HepG2 (cell line): ENCODE results near the gene VILL. TPM values are rescaled to one million over a fixed set of nuclear protein-coding genes. Genes with fewer than 3 reads are reported as not detected.
A peak's percentile ranks its signal among the peaks of the same experiment; 100 is the strongest.

Experiments
- BORCS8-MEF2B ChIP-seq: sonication (generic); formaldehyde crosslinking; IDR thresholded peaks from 2 replicates; pipeline ENCODE4 v1.8.0; 2022; ENCODE audit warnings: mild to moderate bottlenecking, missing genetic modification reagents
- ELK4 ChIP-seq: sonication (generic); formaldehyde crosslinking; IDR thresholded peaks from 2 replicates; pipeline ENCODE4 v1.9.0; 2021; ENCODE audit warnings: missing genetic modification reagents, borderline replicate concordance
- HNF1A ChIP-seq, 2 experiments: sonication (generic) in 1 of 2; formaldehyde crosslinking in 1 of 2; IDR thresholded peaks; 2 replicates each; pipeline versions ENCODE4 v1.4.0 to v1.6.1; 2016 to 2020; ENCODE audit warnings: borderline replicate concordance in 1 of 2, low read depth in 1 of 2, mild to moderate bottlenecking in 1 of 2, missing genetic modification reagents in 1 of 2
- HOXD1 ChIP-seq: sonication (generic); formaldehyde crosslinking; IDR thresholded peaks from 2 replicates; pipeline ENCODE4 v1.5.0; 2020; ENCODE audit warnings: missing genetic modification reagents
- IKZF1 ChIP-seq: fragments of 450-650 bp; IDR thresholded peaks from 2 replicates; pipeline ENCODE4 v1.7.1; 2016
- KDM2A ChIP-seq: sonication (generic); formaldehyde crosslinking; IDR thresholded peaks from 2 replicates; pipeline ENCODE4 v1.4.0; 2020; ENCODE audit warnings: low read depth, missing genetic modification reagents, borderline replicate concordance
- KDM6A ChIP-seq: IDR thresholded peaks from 2 replicates; pipeline ENCODE4 v1.6.1; 2016; ENCODE audit warnings: low read depth
- MED1 ChIP-seq: sonication (generic); formaldehyde crosslinking; IDR thresholded peaks from 2 replicates; pipeline ENCODE4 v1.4.0; 2020; ENCODE audit warnings: missing genetic modification reagents
- NCOA2 ChIP-seq: sonication (generic); formaldehyde crosslinking; IDR thresholded peaks from 2 replicates; pipeline ENCODE4 v1.8.0; 2022; ENCODE audit warnings: inconsistent platforms
- NFIC ChIP-seq: IDR thresholded peaks from 2 replicates; pipeline ENCODE4 v1.6.1; 2012; ENCODE audit warnings: mild to moderate bottlenecking, low read length, inconsistent platforms
- NONO ChIP-seq, 2 experiments: fragments of 450-650 bp in 1 of 2; sonication (generic) in 1 of 2; formaldehyde crosslinking in 1 of 2; IDR thresholded peaks in 1 of 2; conservative IDR thresholded peaks in 1 of 2; 2 replicates each; pipeline versions ENCODE4 v1.6.1 to v1.8.0; 2017 to 2022; ENCODE audit warnings: mild to moderate bottlenecking in 1 of 2, missing genetic modification reagents in 1 of 2, moderate library complexity in 1 of 2
- RBM22 ChIP-seq: fragments of 200-400 bp; formaldehyde crosslinking; optimal IDR thresholded peaks from 2 replicates; pipeline ENCODE3; 2017; ENCODE audit warnings: mild to moderate bottlenecking, low read length, moderate library complexity
- REST ChIP-seq, 2 experiments: IDR thresholded peaks; 2 replicates each; pipeline ENCODE4 v1.6.1; 2011 to 2012; ENCODE audit warnings: low read length in 2 of 2, borderline replicate concordance in 1 of 2, low read depth in 1 of 2, mild to moderate bottlenecking in 1 of 2, moderate library complexity in 1 of 2
- SOX6 ChIP-seq, 2 experiments: fragments of 450-650 bp in 1 of 2; sonication (generic) in 1 of 2; formaldehyde crosslinking in 1 of 2; IDR thresholded peaks; 2 replicates each; pipeline versions ENCODE4 v1.4.0 to v1.6.1; 2017 to 2020; ENCODE audit warnings: antibody characterized with exemption in 1 of 2, mild to moderate bottlenecking in 1 of 2, missing genetic modification reagents in 1 of 2
- ZNF234 ChIP-seq: sonication (generic); formaldehyde crosslinking; conservative IDR thresholded peaks from 2 replicates; pipeline ENCODE4 v1.5.1; 2020; ENCODE audit warnings: mild to moderate bottlenecking, missing genetic modification reagents
- ZNF280B ChIP-seq: sonication (generic); formaldehyde crosslinking; IDR thresholded peaks from 2 replicates; pipeline ENCODE4 v1.5.0; 2020; ENCODE audit warnings: missing genetic modification reagents, mild to moderate bottlenecking, borderline replicate concordance
- ZNF431 ChIP-seq: sonication (generic); formaldehyde crosslinking; IDR thresholded peaks from 2 replicates; pipeline ENCODE4 v1.9.0; 2022; ENCODE audit warnings: missing genetic modification reagents, low read depth, mild to moderate bottlenecking, borderline replicate concordance
- ZNF652 ChIP-seq: IDR thresholded peaks from 2 replicates; pipeline ENCODE4 v1.6.1; 2016; ENCODE audit warnings: low read depth, borderline replicate concordance
- ZNF75D ChIP-seq: sonication (generic); formaldehyde crosslinking; IDR thresholded peaks from 2 replicates; pipeline ENCODE4 v1.8.1; 2023; ENCODE audit warnings: missing genetic modification reagents, mild to moderate bottlenecking, borderline replicate concordance
- polyA plus RNA-seq, 8 experiments: library from polyadenylated mRNA; depleted of rRNA in 3 of 8; stranded (reverse) in 7 of 8; unstranded in 1 of 8; fragments of >200 nt; fragmentation: Illumina TruSeq in 4 of 8; extraction: Trizol in 4 of 8; gene quantifications; 2 replicates each; pipeline versions ENCODE4 v1.2.1 to v1.2.3, GENCODE V29; 2011 to 2016; ENCODE audit warnings: low read depth in 4 of 8, missing spikeins in 1 of 8, mixed read lengths in 1 of 8; ENCODE audit not compliant: insufficient read depth in 1 of 8
- total RNA-seq, 5 experiments: library from RNA; depleted of rRNA; stranded (reverse); fragments of >200 nt; fragmentation: Illumina TruSeq; extraction: Trizol; gene quantifications; 2 replicates each; pipeline ENCODE4 v1.2.3, GENCODE V29; 2016; ENCODE audit warnings: low read depth in 1 of 5

VILL gene
- total and polyA plus RNA-seq, 2 of the 13 experiments (the other 11 are each of a cell fraction or from before 2014, with no cell fraction given) = 3.2 to 5.3 TPM

- TF ChIP-seq NCOA2 (CRISPR knock-in tag) = no peak
- TF ChIP-seq RBM22 = peak; percentile 50
- no peak for TF ChIP-seq ZNF652 (CRISPR knock-in tag)
- TF ChIP-seq HOXD1 (CRISPR knock-in tag) = no peak
- TF ChIP-seq ZNF280B (CRISPR knock-in tag) = no peak
- TF ChIP-seq REST (IDR thresholded peaks at IDR 0.05; ENCODE audit: borderline replicate concordance in 1 of 2, low read depth in 1 of 2, low read length in 2 of 2) = no peak
- peak; percentile 37; the same call in 1 of the 2 replicates for TF ChIP-seq MED1 (CRISPR knock-in tag)
- TF ChIP-seq ELK4 (CRISPR knock-in tag) = no peak
- TF ChIP-seq SOX6 (IDR thresholded peaks at IDR 0.05) = no peak
- 0 out of 2 replicates have a peak, but pooled peaks have one; percentile 16 for TF ChIP-seq SOX6 (CRISPR knock-in tag; IDR thresholded peaks at IDR 0.05)
- no peak for TF ChIP-seq IKZF1
- 0 out of 2 replicates have a peak, but pooled peaks have one; percentile 14 for TF ChIP-seq KDM6A (CRISPR knock-in tag)
- no peak for TF ChIP-seq NONO (IDR thresholded peaks at IDR 0.05)
- no peak for TF ChIP-seq NONO (CRISPR knock-in tag; conservative IDR thresholded peaks at IDR 0.05)
- no peak for TF ChIP-seq ZNF234 (CRISPR knock-in tag)
- no peak for TF ChIP-seq ZNF431 (CRISPR knock-in tag)
- TF ChIP-seq NFIC = no peak
- 0 out of 2 replicates have a peak, but pooled peaks have one; percentile 19 for TF ChIP-seq HNF1A (IDR thresholded peaks at IDR 0.05; ENCODE audit: low read depth)
- TF ChIP-seq HNF1A (CRISPR knock-in tag; IDR thresholded peaks at IDR 0.05; ENCODE audit: borderline replicate concordance) = no peak
- TF ChIP-seq BORCS8-MEF2B = no peak
- TF ChIP-seq ZNF75D (CRISPR knock-in tag) = no peak
- no peak for TF ChIP-seq KDM2A
Observed at GRCh38 chr3:37963016-37963415, 27.6 kb upstream of the VILL start (continued).
